Stimulated activated CD4-positive, alpha-beta T cell treated with anti-CD3 and anti-CD28 coated beads, TNF-alpha, amount 100 ng/mL, for 48 hours (primary cell): ENCODE results near the gene C6orf136.

Experiments used
- DNase-seq, 3 donors: peaks; one replicate each; pipeline ENCODE4 v3.0.0-alpha.2; 2020; ENCODE audit warnings: low read depth in 3 of 3

C6orf136 gene

GRCh38 chr6:30615958-30616810, 30.7 kb upstream of the C6orf136 start:
- DNase-seq, result no peak

- DNase-seq, result peak; percentile 96 to 99 (median 97)
Measured at GRCh38 chr6:30616811-30617564, 29.9 kb upstream of the C6orf136 start, which contains the start of gene PPP1R10. Gene PPP1R10, minus strand, starts transcription at chr6:30617243. Its CDS starts 7,299 bp downstream, at chr6:30609944.

- DNase-seq, result peak; percentile 90 to 96 (median 96)
Measured at GRCh38 chr6:30617565-30618269, 29.2 kb upstream of the C6orf136 start, which contains the start of gene MRPS18B. Gene MRPS18B, plus strand, starts transcription at chr6:30617840. Its CDS starts 26 bp downstream, at chr6:30617866.

GRCh38 chr6:30618270-30618797, 28.6 kb upstream of the C6orf136 start:
- DNase-seq, result no peak

GRCh38 chr6:30619561-30619960, 27.4 kb upstream of the C6orf136 start:
- DNase-seq, result no peak

GRCh38 chr6:30625511-30625910, 21.4 kb upstream of the C6orf136 start:
- no peak for DNase-seq

- DNase-seq, result peak; percentile 66 to 83 (median 74)
Measured at GRCh38 chr6:30626484-30627366, 20.2 kb upstream of the C6orf136 start, which contains the start of gene ATAT1. Gene ATAT1, plus strand, starts transcription at chr6:30626874.

GRCh38 chr6:30635834-30636233, 11.1 kb upstream of the C6orf136 start:
- DNase-seq, result no peak

- DNase-seq, result no peak
Measured at GRCh38 chr6:30640481-30640880, 6.5 kb upstream of the C6orf136 start.

GRCh38 chr6:30641048-30641447, 5.9 kb upstream of the C6orf136 start:
- DNase-seq, result no peak

GRCh38 chr6:30643656-30644055, 3.3 kb upstream of the C6orf136 start:
- no peak for DNase-seq

- DNase-seq, result no peak
Measured at GRCh38 chr6:30644769-30645168, 2.2 kb upstream of the C6orf136 start.

- DNase-seq, result no peak
Measured at GRCh38 chr6:30645989-30646388, 944 bp upstream of the C6orf136 start.

GRCh38 chr6:30647242-30648116, 546 bp downstream of the C6orf136 start:
- peak; percentile 63 to 73 (median 70) for DNase-seq

GRCh38 chr6:30651143-30651542, 4.2 kb downstream of the C6orf136 start:
- no peak for DNase-seq

GRCh38 chr6:30654798-30655742, 8.1 kb downstream of the C6orf136 start:
- DNase-seq, result no peak

GRCh38 chr6:30655743-30656094, 8.8 kb downstream of the C6orf136 start:
- no peak for DNase-seq

- no peak for DNase-seq
Measured at GRCh38 chr6:30656513-30656912, 9.6 kb downstream of the C6orf136 start.

GRCh38 chr6:30657454-30657853, 10.5 kb downstream of the C6orf136 start:
- no peak for DNase-seq
